KOPT-K1 (cell line): ENCODE results near the gene TMA7.

ENCODE experiments used
- H3K27ac ChIP-seq: fragments of 200-600 bp; sonication (generic); 2 replicates; pipeline ENCODE4 v1.5.1; 2016; ENCODE audit warnings: antibody characterized with exemption, mild to moderate bottlenecking, low read depth, low read length; ENCODE audit not compliant: poor library complexity, severe bottlenecking
- H3K36me3 ChIP-seq: fragments of 200-600 bp; sonication (generic); 2 replicates; pipeline ENCODE4 v1.5.1; 2017; ENCODE audit warnings: antibody characterized with exemption, mild to moderate bottlenecking, low read length, moderate library complexity; ENCODE audit not compliant: insufficient read depth
- H3K9me3 ChIP-seq: fragments of 200-600 bp; sonication (generic); 2 replicates; pipeline ENCODE4 v1.5.1; 2017; ENCODE audit warnings: antibody characterized with exemption, low read length, mild to moderate bottlenecking; ENCODE audit not compliant: insufficient read depth, poor library complexity, severe bottlenecking

Gene TMA7

DNA sequence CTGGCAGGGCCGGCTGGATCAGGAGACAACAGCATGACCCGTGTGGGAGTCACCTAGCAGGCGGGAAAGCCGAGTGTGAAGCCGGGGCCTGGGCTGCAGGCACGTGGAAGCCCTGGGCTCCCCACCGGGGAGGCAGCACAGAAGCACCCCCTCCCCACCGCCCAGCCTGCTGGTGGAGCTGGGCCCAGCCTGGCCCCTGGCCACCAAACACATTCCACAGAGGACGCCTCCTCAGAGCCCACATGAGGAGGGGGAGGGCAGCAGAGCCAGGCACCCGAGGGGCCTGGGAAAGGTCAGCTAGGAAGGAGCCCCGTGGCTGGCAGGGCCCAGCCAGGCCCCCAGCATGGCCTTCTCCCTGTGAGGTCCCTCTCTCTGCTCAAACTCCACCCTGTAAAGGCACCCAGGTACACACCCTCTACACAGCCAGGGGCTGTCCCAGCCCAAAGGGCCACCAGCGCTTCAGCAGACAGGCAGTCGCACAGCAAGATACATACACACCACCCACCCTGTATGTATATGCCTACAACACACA lies 14.7 kb upstream of the TMA7 start:
- Histone ChIP-seq H3K36me3 (no peaks in the 10 kb centered on the region), H3K27ac (no peak overlapping the region)

DNA sequence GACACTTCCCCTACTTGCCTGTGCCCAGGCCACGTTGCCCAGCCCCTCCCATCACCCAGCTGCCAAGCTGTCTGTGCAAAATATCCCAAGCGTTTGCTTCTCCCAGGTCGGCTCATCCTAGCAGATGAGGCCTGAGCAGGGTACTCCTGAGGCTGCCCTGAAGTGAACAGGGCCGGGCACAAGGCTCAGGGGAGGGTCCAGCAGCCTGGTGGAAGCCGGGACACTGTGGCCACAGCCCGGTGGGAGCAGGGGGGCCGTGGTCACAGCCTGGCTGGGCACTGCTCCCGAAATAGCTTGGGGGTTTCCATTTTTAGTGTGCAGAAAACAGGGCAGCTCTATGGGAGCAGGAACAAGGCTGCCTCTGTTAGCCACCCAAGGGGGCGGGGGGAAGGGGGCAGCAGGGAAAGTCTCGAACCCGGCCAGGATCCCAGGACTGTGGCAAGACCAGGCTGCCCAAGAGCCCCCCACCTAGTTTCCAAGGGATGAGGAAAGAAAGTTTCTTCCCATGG lies 13.6 kb upstream of the TMA7 start:
- Histone ChIP-seq H3K9me3 (no peaks in the 10 kb centered on the region), H3K36me3 (no peaks in the 10 kb centered on the region), H3K27ac (no peak overlapping the region)

More for the DNA sequence above, 14.7 kb upstream of the TMA7 start:
- no peaks in the 10 kb centered on the region for H3K9me3 ChIP-seq

DNA sequence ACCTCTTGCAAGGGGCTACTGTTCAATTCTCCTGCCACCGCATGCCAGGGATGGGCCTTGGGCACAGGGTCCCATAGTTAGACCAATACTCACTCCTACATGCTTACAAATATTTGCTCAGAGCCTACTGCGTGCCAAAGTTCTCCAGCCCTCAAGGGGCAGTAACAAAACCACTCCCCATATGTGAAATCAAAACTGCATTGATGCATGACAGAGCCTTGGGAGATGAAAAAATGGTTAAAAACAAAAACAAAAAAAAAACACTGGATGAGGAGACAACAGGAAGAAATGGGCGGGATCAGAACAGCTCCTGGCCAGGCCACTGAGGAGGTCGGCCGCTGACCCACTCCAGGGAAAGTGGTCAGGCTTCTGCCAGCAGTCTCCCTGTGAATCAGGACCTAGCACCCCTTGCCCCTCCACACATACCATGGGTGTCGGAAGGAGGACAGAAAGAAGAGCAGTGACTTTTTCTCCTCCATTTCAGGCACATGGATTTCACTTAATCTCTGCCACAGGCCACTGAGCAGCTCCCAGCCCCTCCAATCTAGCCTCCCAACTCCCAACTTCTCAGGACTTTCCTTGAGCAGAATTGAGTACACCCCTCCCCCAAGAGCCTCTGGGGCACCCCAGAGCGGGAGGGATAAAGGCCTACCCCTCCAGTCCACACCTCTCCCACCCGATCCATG lies 13.0 kb upstream of the TMA7 start:
- H3K36me3 ChIP-seq: peaks cover under 1% of the 10 kb centered on the region; the same call in 1 of the 2 replicates
- no peak overlapping the region for H3K27ac ChIP-seq
- H3K9me3 ChIP-seq: no peaks in the 10 kb centered on the region

DNA sequence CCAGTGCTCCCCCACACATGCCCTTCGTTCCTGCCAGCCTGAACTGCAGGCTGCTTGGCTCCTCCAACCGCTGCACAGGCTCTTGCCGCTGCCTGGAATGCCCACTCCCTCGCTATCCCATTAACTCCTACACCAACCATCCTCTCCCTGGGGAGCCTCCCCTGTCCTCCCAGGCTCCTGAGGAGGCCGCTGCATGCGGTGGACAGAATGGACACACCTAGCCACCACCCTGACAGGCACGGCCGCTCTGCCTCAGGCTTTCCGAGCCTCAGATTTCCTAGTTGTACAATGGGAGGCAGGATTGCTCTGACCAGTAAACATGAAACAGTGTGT lies 12.5 kb upstream of the TMA7 start:
- H3K27ac ChIP-seq: no peak overlapping the region
- peaks cover 5% of the 10 kb centered on the region; the same call in 1 of the 2 replicates for H3K36me3 ChIP-seq
- no peaks in the 10 kb centered on the region for H3K9me3 ChIP-seq

DNA sequence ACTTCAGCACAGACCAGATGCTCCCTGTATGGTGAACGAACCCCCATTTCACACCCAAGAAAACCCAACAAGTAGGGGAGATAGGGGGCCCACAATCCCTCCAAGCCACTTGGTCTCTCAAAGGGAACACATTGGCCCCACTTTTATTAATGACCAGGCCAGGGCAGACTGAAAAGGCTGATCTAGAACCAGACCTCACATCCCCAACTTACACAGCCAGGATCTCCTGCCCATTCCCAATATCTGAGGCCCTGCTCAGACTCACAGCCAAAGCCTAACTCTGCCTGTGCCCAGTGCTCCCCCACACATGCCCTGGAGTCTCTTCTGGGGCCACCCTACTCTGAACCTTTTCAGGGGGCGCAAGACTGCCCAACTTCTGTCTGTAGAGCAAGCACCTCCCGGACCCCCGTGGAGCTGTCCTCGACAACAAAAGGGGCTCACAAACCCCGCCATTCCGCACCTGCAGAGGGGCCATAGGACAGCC lies 11.9 kb upstream of the TMA7 start:
- Histone ChIP-seq H3K9me3 (no peaks in the 10 kb centered on the region), H3K27ac (no peak overlapping the region), H3K36me3 (peaks cover 11% of the 10 kb centered on the region)

DNA sequence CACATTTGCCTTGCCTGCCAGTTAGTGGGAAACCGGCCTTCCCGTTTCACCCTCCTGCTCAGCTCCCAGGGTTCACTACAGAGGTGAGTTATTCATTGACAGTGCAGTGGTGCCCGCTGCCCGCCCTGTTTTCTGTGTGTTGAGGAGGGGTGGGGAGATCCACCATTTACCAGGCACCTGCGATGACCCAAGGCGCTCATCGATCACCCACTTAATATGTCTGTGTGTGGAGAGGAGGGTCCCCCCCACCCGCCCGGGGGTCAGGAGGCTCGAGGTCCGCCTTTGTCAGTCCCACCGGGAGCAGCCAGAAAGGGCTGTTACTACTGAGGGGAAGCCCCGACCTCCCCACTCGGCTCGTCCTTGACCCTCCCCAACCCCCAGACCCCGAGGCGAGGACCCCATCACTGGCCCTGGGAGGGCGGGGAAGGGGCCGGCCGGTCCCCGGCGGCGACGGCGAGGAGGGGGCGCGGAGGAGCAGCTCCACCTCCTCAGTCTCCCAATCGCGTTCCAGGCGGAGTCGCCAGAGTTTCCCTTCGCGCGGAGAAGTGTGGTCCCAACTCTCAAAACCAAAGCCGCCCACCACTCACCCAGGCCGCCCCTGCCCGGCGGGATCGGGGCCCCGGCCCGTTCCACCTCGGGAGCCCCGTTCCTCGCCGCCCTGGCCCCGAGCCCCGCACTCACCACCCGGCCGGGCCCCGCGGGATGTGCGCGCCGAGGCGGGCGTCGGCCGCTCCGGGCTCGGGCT lies 11.3 kb upstream of the TMA7 start:
- no peaks in the 10 kb centered on the region for H3K9me3 ChIP-seq
- H3K27ac ChIP-seq: no peak overlapping the region
- H3K36me3 ChIP-seq: peaks cover 17% of the 10 kb centered on the region

DNA sequence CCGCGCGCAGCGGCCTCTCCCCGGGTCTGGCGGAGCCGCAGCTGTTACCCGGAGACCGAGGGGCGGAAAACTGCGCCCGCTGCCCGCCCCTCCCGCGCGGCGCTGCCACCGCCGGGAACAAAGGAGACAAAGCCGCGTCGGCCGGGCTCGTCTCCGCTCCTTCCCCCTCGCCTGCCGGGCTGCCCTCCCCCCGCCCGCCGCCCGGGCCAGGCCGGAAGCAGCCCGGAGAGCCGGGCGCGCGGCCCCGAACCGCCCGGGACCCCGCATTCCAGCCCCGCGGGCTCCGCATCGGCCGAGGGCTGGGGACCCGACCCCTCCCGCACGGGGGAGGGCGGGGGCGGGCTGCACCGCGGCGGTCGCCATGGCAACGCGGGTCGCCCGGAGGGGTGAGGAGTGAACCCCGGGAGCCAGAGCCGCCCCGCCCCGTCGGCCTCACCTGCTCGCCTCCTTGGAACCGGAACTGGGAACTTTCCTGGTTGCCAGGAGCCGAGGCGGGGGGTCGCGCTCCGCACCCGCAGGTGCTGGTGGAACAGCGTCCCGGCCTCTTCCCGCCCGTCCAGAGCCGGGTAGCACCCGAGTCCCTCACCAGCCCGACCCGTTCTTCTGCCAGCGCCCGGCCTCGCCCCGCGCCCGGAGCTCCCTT lies 10.6 kb upstream of the TMA7 start:
- Histone ChIP-seq H3K27ac (no peak overlapping the region), H3K36me3 (peaks cover 23% of the 10 kb centered on the region)

DNA sequence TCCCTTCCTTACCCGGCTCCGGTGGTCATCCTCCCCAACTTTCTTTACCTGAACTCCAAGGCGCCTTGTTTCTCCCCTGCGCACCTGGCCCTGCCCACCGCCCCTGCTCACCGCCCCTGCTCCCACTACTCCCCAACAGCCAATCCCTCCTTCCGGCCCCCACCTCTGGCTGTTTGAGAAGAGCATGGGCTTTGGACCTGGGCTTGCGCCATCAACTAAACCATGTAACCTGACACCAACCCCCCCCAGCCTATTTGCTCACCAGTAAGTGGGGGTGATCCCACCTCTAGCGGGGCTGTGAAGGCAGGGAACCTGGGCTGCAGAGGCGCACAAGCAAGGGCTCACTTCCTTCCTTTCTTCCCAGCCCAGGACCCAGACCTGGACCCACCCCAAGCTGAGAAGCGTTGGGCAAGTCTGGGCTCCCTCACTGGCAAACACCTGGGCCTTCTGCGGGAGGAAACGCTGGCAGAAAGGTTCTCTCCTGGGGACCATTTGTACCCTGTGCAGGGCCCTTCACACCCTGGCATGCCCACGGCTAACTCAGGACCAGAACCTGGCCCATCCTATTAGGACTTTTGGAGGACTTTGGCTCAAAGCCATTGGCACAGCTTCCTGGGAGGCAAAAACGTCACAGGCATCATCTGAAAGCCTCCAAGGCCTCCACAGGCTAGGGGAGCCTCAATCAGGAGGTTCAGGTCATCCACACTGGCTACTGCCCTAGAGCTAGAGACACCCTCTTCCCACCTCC lies 9.9 kb upstream of the TMA7 start, which contains the start of gene PLXNB1:
TSS of gene PLXNB1 (minus strand) at position 127 of the 748 bp plus-strand sequence. CDS start 5,475 bp downstream, outside the sequence.
- Histone ChIP-seq H3K36me3 (peaks cover 23% of the 10 kb centered on the region), H3K27ac (no peak within 1 kb of the TSS)

More for the DNA sequence above, 10.6 kb upstream of the TMA7 start:
- no peaks in the 10 kb centered on the region for H3K9me3 ChIP-seq

DNA sequence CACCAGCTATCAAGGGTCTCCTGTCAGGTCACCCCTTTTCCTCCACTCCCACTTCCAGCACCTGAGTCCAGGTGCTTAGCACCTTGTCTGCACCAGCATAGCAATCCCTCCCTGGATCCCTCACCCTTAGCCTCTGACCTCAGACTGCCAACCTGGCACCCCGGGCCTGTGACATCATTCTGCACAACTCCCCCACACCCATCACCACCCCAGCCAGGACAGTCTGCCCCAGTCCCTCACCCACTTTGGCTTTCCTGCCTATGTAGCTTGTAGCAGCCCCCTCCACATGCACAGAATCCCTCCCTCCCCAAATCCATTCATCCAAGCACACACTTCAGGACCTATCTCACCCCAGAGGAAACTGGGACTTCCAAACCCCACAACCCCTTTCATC lies 9.4 kb upstream of the TMA7 start:
- H3K36me3 ChIP-seq: peaks cover 23% of the 10 kb centered on the region
- no peak overlapping the region for H3K27ac ChIP-seq
- H3K9me3 ChIP-seq: no peaks in the 10 kb centered on the region

More for the DNA sequence above, 9.9 kb upstream of the TMA7 start, which contains the start of gene PLXNB1:
- H3K9me3 ChIP-seq: no peaks in the 10 kb centered on the region

DNA sequence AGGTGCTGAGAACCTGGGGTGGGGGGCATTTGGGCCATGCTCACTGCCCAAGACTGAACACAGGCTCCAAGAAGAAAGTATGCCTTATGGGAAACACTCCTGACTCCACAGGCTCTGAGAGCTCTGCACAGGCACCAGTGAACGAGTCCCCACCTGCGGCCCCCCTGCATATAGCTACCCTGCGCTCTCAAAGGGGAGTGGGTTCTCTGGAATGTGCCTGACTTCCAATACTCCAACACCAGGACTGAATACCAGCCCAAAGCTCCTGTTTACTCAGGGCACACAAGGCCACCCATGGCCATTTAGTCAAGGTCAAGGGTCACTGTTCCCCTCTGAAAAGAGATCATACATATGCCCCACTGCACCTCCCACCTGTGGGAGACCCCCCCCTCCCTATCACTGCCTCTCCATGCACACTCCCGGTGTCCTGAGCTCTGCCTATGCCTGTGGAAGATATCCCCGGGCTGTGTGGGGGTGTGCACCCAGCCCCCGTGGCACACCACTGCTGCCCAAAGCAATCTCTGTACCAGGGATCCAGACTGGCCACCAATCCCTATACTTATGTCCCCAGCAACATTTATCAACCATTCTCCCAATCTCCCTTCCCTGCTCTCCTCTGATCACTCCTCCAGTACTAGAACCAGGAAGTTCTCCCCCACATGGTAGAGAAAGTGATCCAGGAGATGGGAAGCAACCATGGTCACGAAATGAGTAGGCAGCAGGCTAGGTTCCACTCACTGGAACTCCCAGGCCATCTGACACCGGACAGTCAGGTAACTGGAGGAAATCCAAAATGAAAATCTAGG lies 8.6 kb upstream of the TMA7 start:
- H3K27ac ChIP-seq: no peak overlapping the region
- peaks cover 23% of the 10 kb centered on the region for H3K36me3 ChIP-seq
- no peaks in the 10 kb centered on the region for H3K9me3 ChIP-seq

DNA sequence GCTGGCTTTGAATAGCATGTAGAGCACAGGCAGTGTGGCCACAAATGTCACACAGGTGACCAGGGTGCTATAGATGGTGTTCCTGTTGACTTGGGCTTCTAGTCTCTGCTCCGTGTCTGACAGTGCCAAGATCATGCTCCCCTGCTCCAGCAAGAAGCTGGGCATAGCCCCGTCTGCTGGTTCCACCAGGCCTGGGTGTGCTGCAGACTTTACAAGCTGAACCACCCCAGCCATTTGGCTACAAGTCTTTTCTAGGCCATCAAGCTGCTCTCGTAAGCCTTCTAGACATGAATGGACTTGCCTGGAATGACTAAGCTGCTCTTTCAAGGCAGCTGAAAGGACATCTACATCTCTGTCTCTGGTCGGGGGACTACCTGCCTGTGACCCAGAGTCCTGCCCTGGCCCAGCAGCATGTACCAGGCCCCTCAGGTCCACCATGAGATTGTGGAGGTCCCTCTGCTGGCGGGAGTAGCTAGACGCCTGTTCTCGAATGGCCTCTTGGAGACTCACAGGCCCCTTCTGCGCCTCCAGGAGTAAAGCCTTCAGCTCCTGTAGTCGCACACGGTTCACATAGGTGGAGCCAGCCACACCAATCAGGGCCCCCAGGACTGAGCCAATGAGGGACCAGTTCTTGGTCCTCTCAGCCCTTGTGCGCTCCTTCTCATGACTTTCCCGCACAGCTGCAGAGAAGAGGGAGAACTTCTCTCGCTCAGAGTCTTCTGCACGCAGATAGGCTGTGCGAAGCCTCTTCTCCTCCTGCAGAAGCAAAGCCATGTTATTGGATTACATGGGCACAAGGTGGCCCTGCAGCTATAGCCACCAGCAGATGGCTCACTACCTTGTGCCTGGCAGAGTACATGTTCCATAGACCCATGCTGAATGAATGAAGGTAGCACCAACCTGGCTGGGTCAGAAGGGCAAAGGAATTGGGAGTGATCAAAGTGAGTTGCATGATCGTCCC lies 7.4 kb upstream of the TMA7 start:
- Histone ChIP-seq H3K9me3 (no peaks in the 10 kb centered on the region), H3K36me3 (peaks cover 23% of the 10 kb centered on the region), H3K27ac (no peak overlapping the region)

DNA sequence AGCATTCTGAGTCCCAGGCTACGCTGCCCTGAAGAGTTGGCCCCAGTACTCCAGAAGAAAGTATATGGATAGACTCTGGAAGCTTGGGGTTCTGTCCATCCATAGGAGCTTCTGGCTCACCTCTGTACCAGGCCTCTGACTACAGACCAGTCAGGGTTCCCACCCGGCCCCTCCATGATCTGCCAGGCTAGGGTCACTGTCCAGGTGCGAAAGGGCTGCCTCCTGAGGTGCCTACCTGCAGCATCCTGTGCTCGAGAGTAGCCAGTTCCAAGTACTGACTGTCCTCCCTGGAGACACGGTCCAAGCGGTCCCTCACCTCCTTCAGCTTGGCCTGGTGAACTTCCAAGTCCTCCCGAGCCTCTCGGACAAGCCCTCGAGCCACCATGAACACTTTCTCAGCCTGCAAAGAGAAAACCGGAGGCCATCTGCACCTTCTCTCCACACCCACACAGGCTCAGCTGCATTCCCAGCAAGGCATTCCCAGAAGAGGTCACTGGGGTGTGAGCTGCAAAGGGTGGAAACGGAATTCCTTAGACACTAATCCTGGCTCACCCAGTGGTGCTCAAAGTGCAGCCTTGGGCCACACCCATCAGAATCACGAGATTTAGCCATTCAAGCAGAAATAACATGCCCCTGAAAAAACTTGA lies 6.5 kb upstream of the TMA7 start:
- H3K36me3 ChIP-seq: peaks cover 23% of the 10 kb centered on the region
- H3K27ac ChIP-seq: no peak overlapping the region
- no peaks in the 10 kb centered on the region for H3K9me3 ChIP-seq
